ENCODE data around the gene TSLP. TPM values are rescaled to one million over a fixed set of nuclear protein-coding genes. Genes with fewer than 3 reads are reported as not detected.

TSLP gene
- total and polyA plus RNA-seq, 10 donors, result 0.34 to 1.1 (median 0.52) TPM; not detected in 1

DNA sequence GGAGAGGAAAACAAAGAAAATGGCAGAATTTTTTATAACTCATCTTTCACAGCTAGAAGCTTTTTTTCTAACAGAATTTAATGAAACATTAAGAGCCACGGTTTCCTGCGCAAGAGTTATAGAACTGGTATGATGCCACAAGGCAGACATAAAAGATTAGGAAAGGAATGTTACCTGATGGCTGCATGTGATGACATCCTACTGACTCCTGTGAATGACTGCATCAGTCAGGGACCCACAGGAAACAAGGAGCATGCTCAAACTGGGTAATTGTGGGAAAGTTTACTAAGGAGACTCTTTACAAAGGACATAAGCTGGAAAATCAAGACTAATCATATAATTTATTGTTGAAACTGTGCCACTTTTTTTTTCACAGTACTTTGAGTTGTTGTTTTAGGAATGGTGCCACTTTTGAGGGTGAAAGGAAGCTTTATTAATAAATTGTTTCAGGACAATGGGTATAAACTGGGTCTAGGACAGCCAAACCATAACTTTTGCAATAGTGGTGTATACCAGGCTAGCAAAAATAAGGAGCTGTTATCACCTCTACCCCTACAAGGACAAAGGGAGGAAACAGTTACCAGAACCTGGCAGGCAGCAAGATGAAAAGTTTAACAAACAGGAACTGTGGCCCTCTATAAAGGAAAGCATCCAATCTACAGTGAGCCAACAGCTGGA, 5.1 kb upstream of the TSLP start:
- H3K27me3 ChIP-seq (replicated peaks in 1 of 7), result peaks cover 0 to 56% (median 23%) of the 10 kb centered on the region in 7 donors
- H3K9me3 ChIP-seq, result no peaks in the 10 kb centered on the region
- peaks cover 0 to 14% (median 9%) of the 10 kb centered on the region in 6 donors for H3K4me1 ChIP-seq
- intact Hi-C loops (cut with DNase I; ENCODE audit: low total_unique reads), result no loop called here
- no peaks in the 10 kb centered on the region for H3K36me3 ChIP-seq
- DNase-seq, result no peak
- TF ChIP-seq, protein P1, sequence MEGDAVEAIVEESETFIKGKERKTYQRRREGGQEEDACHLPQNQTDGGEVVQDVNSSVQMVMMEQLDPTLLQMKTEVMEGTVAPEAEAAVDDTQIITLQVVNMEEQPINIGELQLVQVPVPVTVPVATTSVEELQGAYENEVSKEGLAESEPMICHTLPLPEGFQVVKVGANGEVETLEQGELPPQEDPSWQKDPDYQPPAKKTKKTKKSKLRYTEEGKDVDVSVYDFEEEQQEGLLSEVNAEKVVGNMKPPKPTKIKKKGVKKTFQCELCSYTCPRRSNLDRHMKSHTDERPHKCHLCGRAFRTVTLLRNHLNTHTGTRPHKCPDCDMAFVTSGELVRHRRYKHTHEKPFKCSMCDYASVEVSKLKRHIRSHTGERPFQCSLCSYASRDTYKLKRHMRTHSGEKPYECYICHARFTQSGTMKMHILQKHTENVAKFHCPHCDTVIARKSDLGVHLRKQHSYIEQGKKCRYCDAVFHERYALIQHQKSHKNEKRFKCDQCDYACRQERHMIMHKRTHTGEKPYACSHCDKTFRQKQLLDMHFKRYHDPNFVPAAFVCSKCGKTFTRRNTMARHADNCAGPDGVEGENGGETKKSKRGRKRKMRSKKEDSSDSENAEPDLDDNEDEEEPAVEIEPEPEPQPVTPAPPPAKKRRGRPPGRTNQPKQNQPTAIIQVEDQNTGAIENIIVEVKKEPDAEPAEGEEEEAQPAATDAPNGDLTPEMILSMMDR (IDR thresholded peaks at IDR 0.05 in 8 of 11, conservative IDR thresholded peaks at IDR 0.05 in 3 of 11), result no peak
- TF ChIP-seq POLR2AphosphoS5 (IDR thresholded peaks at IDR 0.05) (no peak), POLR2A (IDR thresholded peaks at IDR 0.05) (no peak)
- WGBS, 5 donors, result 75 to 93% (median 85%) methylated on average over 2 of the region's 2 CpGs
- peak overlapping the region in 1 of 8 donors; percentile 50 for H3K27ac ChIP-seq
- no peak overlapping the region for H3K4me3 ChIP-seq

DNA sequence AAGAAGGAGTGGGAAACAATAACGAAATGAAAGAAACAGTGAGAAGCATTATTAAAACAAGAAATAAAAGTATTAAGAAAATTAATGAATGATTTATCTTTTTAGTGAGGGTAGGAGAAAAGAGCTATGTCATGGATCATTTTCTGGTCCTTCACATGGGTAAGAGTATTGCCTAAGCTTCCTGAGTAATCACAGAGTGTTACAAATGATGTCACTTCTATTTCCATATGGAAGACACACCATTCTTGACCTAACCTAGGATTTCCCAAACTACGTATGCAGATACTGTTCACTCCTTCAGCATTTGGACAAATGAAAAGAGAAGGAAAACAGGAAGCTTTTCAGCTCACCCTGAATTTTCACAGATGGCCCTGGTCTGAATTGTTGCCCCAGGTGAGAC, 3.3 kb upstream of the TSLP start:
- intact Hi-C loops (cut with DNase I; ENCODE audit: low total_unique reads), result no loop called here
- WGBS, 5 donors, result 31 to 81% (median 75%) methylated on average over 2 of the region's 2 CpGs

DNA sequence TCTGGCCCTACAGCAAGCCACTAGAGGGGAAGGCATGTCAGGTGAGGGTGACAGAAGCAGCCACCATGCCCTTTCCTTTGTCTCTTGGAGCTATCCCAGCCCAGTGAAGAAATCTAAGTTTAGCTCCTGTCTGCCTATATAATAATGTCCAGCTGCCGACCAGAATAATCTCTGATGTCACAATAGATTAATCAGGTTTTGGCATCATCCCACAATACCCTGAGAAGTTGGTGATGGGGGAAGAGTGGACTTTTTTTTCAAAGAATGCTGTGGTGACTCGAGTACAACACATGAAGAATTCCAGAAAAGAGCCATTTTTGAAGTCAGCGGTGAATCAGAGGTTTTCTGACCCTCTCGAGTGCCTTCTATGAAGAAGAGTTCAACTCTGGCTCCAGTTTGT, 1.7 kb upstream of the TSLP start:
- H3K4me1 ChIP-seq, result peaks cover 0 to 31% (median 19%) of the 10 kb centered on the region in 6 donors
- WGBS, 5 donors, result 38 to 49% (median 43%) methylated on average over 4 of the region's 4 CpGs
- intact Hi-C loops (cut with DNase I; ENCODE audit: low total_unique reads), result no loop called here
- no peaks in the 10 kb centered on the region for H3K36me3 ChIP-seq
- TF ChIP-seq, protein P1 (IDR thresholded peaks at IDR 0.05 in 8 of 11, conservative IDR thresholded peaks at IDR 0.05 in 3 of 11), result no peak
- DNase-seq, result no peak
- no peak overlapping the region for H3K27ac ChIP-seq
- H3K9me3 ChIP-seq, result no peaks in the 10 kb centered on the region
- H3K4me3 ChIP-seq, result peak overlapping the region in 2 of 8 donors; percentile 1 to 47
- peaks cover 0 to 87% (median 30%) of the 10 kb centered on the region in 7 donors for H3K27me3 ChIP-seq (replicated peaks in 1 of 7)

More for the DNA sequence above, 3.3 kb upstream of the TSLP start:
- H3K27ac ChIP-seq, result no peak overlapping the region
- TF ChIP-seq, protein P1 (IDR thresholded peaks at IDR 0.05 in 8 of 11, conservative IDR thresholded peaks at IDR 0.05 in 3 of 11), result no peak
- TF ChIP-seq POLR2A (IDR thresholded peaks at IDR 0.05), result no peak
- H3K27me3 ChIP-seq (replicated peaks in 1 of 7), result peaks cover 0 to 71% (median 30%) of the 10 kb centered on the region in 7 donors
- no peaks in the 10 kb centered on the region for H3K9me3 ChIP-seq
- no peak for DNase-seq
- no peaks in the 10 kb centered on the region for H3K36me3 ChIP-seq
- no peak overlapping the region for H3K4me3 ChIP-seq
- H3K4me1 ChIP-seq, result peaks cover 0 to 22% (median 10%) of the 10 kb centered on the region in 6 donors

DNA sequence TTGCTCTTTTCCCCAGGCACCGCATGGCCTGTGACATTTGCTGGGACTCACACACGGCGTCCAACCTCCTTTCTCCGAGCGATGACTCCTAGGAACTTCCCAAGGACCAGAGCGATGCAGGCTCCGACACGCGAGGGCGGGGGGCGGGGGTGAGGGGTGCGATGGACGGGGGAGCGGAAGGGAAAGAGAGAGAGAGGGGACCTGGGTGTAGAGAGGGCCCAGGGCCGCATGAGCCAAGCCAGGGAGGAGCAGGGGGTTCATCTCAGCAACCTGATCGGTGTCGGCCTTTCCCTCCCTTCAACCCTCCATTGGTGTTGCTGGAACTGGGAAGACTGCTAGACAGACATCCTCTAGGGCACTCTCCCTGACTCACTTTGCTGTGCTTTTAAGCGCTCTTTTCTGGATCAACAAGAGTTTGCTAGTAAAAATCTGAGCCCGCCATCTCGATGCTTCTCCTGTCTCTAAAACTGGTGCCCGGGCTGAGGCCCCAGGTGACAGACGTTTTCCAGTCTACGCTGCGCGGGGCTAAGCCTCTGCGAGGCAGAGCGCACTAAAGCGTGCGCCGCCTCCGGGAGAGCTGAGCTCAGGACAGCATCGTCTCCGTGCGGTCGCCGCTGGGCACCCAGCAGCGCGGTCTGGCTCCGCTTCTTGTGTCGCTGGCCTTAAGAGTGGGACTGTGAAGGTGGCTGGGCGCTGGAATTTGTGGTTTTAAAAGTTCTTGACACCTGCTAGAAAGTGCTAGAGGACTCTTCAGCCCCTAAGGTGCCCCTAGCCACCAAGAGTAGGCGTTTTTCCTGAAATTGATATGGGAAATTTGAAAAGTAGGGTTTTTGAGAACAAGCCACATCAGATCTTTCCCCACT, 1.0 kb upstream of the TSLP start:
- Histone ChIP-seq H3K36me3 (no peaks in the 10 kb centered on the region), H3K4me3 (peak overlapping the region in 2 of 8 donors; percentile 1 to 47), H3K9me3 (no peaks in the 10 kb centered on the region), H3K4me1 (peaks cover 0 to 31% (median 19%) of the 10 kb centered on the region in 6 donors), H3K27me3 (replicated peaks in 1 of 7) (peaks cover 0 to 91% (median 30%) of the 10 kb centered on the region in 7 donors), H3K27ac (no peak overlapping the region)
- TF ChIP-seq, protein P1 (IDR thresholded peaks at IDR 0.05 in 8 of 11, conservative IDR thresholded peaks at IDR 0.05 in 3 of 11), result no peak
- TF ChIP-seq POLR2A (IDR thresholded peaks at IDR 0.05), result no peak
- TF ChIP-seq POLR2AphosphoS5 (IDR thresholded peaks at IDR 0.05), result no peak
- WGBS, 5 donors, result 6 to 31% (median 8%) methylated on average over 25 to 42 of the region's 42 CpGs
- no peak for DNase-seq
- intact Hi-C loops (cut with DNase I; ENCODE audit: low total_unique reads), result no loop called here
